Stimulated activated CD8-positive, alpha-beta memory T cell treated with anti-CD3 and anti-CD28 coated beads, Interleukin-12 subunit alpha, Interleukin-12 subunit beta, amount 100 ng/mL, for 1 hour (primary cell): ENCODE data around the gene RAB11B.
"Not testable (repeated sequence)": the region's sequence is repeated elsewhere in the genome, so short reads cannot be mapped to it uniquely, and the experiment has no call there.

Experiments
- DNase-seq: peaks from one replicate; pipeline ENCODE4 v3.0.0-alpha.2; 2020; ENCODE audit warnings: low read depth

RAB11B gene

DNA sequence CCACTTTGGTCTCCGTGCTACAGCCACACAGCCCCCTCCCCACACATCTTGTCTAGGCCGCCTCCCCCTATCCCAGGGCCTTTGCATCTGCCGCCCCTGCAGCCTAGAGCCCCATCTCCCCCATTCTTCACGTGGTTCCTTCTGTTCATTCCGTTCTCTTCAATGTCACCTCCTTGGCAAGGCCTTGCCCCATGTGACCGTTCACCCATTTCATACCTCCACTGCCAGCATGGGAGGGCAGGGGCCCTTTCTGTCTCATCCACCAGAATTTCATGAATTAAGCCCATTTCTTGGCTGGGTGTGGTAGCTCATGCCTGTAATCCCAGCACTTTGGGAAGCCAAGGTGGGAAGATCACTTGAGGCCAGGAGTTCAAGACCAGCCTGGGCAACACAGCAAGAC is 38.9 kb downstream of the RAB11B start:
- no peak for DNase-seq

DNA sequence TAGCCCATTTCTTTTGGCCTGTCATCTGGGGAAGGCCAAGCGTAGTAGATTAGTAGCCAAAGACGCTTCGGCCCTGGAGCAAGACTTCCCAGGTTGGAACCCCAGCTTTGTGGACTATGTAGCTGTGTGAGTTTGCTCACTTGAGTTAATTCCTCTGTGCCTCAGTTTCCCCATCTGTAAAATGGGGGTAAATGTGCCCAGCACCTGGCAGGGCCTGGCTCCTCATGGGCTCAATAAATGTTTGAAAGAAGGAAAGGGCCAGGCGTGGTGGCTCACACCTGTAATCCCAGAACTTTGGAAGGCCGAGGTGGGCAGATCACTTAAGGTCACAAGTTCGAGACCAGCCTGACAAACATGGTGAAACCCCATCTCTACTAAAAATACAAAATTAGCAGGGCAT is 39.7 kb downstream of the RAB11B start:
- no peak for DNase-seq

DNA sequence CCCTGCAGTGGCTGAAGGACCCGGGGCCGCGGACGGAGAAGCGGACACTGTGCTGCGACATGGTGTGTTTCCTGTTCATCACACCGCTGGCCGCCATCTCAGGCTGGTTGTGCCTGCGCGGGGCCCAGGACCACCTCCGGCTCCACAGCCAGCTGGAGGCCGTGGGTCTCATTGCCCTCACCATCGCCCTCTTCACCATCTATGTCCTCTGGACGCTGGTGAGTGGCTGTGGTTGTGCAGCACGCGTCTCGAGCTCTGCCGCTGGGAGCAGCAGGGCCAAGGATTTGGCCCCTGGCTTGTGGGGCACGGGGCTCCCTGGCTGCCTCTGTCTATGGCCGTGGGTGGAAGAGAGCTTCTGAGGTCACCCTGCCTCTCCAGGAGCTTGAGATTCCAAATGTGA is 40.5 kb downstream of the RAB11B start:
- no peak for DNase-seq

DNA sequence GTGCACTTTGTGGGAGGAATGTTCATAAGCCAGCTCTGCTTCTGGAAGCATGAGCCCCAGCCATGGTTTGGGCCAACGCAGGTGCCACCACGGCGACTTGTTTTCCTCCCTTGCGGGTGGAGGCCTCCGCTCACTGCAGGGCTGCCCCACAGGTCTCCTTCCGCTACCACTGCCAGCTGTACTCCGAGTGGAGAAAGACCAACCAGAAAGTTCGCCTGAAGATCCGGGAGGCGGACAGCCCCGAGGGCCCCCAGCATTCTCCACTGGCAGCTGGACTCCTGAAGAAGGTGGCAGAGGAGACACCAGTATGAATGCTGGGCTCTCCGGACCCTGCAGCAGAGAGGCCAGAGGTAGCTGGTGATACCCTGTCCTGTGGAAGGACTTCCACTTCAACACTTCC is 48.1 kb downstream of the RAB11B start:
- no peak for DNase-seq

DNA sequence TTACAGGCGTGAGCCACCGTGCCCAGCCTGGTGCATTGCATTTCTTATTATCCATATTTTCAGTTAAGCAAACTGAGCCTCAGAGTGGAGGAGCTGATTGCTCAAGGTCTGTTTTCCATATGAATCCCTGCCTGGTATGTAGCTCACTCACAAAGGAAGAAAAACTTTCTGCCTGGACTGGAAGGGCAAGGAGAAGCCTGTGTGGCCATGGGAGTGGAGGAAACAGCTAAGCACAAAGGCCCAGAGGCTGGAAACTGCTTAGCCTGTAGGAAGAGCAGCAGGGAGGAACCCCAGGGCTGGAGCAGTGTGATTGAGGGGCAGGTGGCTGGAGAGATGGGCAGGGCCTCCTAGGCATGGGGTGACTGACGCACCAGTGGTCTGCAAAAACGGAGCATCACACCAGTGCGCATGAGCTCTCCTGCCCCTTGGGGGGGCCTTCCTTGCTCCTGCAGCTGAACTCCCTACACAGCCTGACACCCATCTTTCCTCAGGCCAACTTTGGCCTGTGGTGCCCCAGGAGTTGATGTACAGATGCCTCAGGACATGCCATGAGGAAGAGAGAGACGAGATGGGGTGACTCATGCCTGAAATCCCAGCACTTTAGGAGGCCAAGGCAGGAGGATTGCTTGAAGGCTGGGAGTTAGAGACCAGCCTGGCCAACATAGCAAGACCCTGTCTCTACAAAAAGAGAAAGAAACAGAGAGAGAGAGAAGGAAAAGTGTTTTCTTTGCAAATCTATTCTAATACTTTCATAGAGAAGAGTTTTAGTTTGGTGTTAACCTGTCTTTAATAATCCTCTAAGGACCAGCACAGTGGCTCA is 51.8 kb downstream of the RAB11B start:
- no peak for DNase-seq

DNA sequence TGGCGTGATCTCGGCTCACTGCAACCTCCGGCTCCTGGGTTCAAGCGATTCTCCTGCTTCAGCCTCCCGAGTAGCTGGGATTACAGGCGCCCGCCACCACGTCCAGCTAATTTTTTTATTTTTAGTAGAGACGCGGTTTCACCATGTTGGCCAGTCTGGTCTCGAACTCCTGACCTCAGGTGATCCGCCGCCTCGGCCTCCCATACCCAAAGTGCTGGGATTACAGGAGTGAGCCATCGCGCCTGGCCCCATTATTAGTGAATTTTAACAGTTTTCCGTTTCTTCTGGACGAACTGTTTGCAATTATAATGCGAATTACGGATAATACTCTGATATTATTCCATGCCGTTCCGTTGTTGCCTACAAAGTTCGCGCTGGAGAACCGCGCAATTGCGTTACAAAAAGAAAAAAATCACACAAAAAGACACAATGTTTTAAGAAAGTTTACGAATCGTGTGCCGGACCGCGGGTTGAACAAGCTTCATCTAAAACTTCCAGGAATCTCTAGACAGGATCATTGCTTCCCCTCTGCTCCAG is 54.0 kb downstream of the RAB11B start:
- not testable (repeated sequence) for DNase-seq

DNA sequence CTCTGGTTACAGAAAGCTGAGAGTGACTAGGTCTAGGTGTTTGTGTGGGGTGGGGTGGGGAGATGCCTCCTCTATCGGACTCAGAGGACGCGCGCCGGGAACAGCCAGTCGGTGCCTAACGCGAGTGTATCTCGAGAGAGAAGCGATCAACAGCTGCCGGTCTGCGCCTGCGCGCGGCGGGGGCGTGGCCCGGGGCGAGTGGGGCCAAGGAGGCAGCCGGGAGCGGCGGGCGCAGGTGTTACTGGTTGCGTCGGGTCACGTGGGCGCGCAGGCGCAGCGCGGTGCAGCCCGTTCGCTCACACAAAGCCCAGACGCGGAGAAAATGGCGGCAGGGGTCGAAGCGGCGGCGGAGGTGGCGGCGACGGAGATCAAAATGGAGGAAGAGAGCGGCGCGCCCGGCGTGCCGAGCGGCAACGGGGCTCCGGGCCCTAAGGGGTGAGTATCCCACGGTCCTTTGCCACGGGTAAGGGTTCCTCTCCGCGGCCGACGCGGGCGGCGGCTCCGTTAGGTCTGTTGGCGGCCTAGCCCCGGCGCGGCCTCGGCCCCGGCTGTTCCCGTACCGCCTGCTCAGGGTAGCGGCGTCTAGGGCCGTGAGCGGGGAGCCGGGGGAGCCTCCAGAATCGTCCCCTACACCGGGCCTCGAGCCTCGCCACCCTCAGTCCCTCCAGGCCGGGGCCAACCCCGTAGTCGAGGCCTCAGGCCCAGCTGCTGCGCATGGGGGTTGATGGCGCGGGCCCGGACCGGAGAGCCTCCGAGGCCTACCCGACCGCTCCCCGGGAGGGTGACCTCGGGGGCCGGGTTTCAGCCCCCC is 54.7 kb downstream of the RAB11B start, which contains the start of gene HNRNPM:
Gene HNRNPM (plus strand): TSS at position 299 of the 811 bp plus-strand sequence. CDS start 24 bp downstream, at position 323.
- DNase-seq: peak; percentile 100

DNA sequence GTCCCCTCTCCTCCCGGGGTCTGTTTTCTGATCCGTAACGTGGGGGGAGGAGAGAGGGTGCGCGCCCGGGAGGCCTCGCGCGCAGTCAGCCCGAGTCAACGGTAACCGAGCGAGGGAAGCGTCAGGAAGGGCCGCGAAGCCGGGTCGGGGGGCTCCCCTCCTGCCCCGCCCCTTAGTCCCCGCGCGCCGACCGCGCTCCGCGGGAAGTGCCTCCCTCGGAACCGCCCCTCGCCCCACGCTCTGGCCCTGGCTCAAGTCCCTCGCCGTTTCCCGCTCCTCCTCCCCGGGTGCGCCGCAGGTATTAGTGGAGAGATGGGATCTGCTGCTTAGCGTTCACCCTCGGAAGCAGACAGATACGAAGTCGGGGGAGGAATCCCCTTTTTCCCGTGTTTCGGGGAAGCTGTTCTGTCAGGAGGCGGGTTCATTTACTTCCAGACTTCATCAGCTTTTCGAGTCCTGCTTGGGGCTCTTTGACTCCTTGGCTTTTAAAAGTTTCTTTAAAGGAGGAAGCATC is 55.4 kb downstream of the RAB11B start:
- peak; percentile 2 for DNase-seq

DNA sequence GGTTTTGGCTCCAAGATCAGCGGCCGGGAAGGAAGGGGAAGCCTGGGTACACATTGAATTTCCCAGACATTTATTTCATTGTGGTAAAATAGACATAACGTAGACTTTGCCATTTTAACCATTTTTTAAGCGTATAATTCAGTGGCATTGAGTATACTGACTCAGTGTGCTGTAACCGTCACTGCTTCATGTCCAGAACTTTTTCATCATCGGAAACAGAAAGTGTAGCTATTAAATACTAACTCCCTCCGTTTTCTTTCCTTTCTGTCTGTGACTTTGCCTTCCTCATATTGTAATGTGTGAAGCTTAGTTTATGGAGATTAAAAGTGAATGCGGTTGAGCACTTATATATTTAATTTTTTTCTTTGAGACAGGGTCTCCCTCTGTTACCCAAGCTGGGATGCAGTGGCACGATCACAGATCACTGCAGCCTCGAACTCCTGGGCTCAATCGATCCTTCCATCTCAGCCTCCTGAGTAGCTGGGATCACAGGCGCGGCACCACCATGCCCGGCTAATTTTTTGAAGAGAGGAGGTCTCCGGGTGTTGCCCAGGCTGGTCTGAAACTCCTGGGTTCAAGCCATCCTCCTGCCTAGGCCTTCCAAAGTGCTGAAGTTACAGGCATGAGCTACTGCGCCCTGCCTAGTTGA is 56.0 kb downstream of the RAB11B start:
- DNase-seq: no peak

DNA sequence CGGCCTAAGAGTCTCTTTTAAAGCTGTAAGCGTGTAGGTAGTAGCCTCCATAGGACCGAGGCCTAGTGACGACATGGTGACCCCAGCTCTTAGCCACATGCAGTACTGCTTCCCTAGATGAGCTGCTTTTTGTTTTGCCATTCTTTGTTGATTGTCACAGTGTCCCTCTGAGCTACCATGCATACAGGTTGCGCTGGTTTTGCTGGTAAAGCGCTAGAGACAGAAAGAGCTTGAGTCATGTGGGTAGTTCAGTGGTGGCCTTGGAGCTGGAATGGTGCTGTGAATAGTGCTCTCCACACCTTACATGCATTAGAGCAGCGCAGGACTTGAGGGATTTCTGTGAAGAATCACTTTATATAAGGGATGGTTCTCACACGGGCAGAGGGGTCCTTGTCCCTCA is 59.7 kb downstream of the RAB11B start:
- no peak for DNase-seq

DNA sequence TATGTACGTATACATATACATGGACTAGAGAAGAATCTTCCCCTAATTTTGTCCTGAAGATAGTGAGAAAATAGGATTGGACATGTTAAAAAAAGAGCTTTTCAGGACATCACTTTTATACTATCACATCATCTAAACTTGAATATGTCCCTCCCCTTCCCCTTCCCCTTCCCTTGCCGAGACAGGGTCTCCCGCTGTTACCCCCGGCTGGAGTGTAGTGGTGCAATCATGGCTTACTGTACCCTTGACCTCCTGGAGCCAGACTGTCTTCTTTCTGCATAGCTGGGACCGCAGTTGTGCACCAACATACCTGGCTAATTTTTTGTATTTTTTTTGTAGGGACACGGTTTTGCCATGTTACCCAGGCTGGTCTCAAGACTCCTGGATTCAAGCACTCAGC is 61.2 kb downstream of the RAB11B start:
- DNase-seq: no peak

DNA sequence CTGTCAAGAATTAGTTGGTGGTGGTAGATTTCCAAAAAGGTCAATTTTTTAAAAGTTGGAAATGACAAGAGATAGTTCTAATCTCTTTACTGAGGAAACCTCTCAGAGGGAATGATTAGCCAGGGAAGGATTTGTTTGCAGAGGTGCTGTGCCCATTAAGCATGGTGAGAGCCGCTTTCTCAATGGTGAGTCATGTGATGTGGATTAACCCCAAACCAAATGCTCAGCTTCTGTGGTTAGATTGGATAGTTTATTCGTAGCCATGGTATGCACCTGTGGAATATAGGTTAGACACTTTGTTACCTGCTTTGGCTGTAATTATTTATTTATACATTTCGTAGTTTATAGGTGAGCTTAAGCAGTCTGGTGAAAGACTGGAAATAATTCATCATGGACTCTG is 61.7 kb downstream of the RAB11B start:
- DNase-seq: no peak

DNA sequence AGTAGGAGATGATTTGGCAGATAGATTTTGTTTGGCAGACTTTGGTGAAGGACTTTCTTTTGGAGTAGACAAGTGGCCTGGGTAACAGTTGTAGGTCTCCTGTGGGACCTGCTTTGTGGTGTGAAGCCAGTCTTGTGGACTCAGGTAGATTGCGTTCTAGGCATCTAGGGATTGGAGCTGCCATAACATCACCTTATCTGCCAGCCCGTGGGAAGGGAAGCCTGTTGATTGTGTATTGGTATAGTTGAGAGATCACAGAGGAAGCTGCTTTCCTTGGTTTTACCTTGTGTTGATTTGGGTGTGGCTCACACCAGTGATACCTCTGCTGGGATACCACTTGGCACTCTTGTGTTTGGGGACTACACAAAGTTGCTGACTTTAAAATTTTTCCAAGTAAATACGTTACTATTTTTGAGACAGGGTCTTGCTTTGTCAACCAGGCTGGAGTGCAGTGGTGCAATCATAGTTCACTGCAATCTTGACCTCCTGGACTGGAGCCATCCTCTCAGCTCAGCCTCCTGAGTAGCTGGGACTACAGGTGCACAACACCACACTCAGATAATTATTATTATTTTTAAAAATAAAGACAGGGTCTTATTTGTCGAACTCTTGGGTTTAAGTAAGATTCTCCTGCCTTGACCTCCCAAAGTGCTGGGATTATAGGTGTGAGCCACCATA is 62.4 kb downstream of the RAB11B start:
- no peak for DNase-seq

DNA sequence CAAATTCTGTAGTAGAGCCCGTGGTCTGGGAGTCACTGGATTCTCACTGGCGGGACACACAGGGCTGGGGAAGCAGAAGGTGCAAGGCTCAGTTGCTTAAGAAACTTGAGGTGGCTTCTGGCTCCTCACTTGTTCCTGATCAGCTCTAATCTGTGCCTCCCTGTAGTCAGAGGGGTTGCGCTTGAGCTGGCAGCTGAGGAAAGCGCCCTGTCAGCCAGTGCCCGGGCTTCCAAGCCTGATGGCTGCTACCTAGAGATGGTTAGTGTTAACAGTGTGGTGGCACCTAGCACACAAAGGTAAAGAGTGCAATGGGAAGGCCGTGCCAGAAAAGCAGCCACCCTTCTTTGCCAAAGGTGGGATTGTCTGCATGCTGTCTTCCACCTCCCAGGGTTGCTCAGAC is 63.5 kb downstream of the RAB11B start:
- DNase-seq: no peak
